Upper lobe of left lung (tissue), 6 donors: ENCODE results near the gene CPA1. TPM values are rescaled to one million over a fixed set of nuclear protein-coding genes. Genes with fewer than 3 reads are reported as not detected.
A peak's percentile ranks its signal among the peaks of the same experiment; 100 is the strongest.

Experiments
- ATAC-seq, 2 donors: fragments of 200-7000 bp; cut with Tn5 transposase; one replicate each; pipeline ENCODE4 v1.9.1; 2022; ENCODE audit warnings: mild to moderate bottlenecking in 2 of 2, moderate library complexity in 2 of 2; ENCODE audit not compliant: low FRiP score in 2 of 2
- DNase-seq, 2 donors: peaks; one replicate each; pipeline ENCODE4 v3.0.0-alpha.2; 2019 to 2020
- H3K27ac ChIP-seq, 4 donors: fragments of 200-600 bp; sonication (generic); one replicate each; pipeline ENCODE4 v1.5.1; 2016 to 2019
- H3K27me3 ChIP-seq, 4 donors: fragments of 200-600 bp; sonication (generic); one replicate each; pipeline ENCODE4 v1.5.1; 2017 to 2019
- H3K36me3 ChIP-seq, 4 donors: fragments of 200-600 bp; sonication (generic); one replicate each; pipeline ENCODE4 v1.5.1; 2016 to 2019
- H3K4me1 ChIP-seq, 4 donors: fragments of 200-600 bp; sonication (generic); one replicate each; pipeline ENCODE4 v1.5.1; 2018 to 2019
- H3K4me3 ChIP-seq, 4 donors: fragments of 200-600 bp; sonication (generic); one replicate each; pipeline ENCODE4 v1.5.1; 2017 to 2019; ENCODE audit warnings: mild to moderate bottlenecking in 2 of 4, moderate library complexity in 1 of 4
- H3K9me3 ChIP-seq, 4 donors: fragments of 200-600 bp; sonication (generic); one replicate each; pipeline ENCODE4 v1.5.1; 2018 to 2019
- EP300 ChIP-seq, 4 donors: sonication (generic); formaldehyde crosslinking; IDR thresholded peaks; one replicate each; pipeline ENCODE4 v1.5.1; 2017; ENCODE audit warnings: antibody characterized with exemption in 4 of 4, control low read depth in 2 of 4
- POLR2A ChIP-seq, 4 donors: fragments of 450-650 bp; IDR thresholded peaks; one replicate each; pipeline ENCODE4 v1.5.1; 2016 to 2017; ENCODE audit warnings: antibody characterized with exemption in 4 of 4, mild to moderate bottlenecking in 2 of 4
- POLR2AphosphoS5 ChIP-seq, 2 donors: sonication (generic); formaldehyde crosslinking; IDR thresholded peaks; one replicate each; pipeline ENCODE4 v1.5.1; 2017; ENCODE audit warnings: antibody characterized with exemption in 2 of 2
- WGBS, 2 donors: methylation state at CpG; one replicate each; pipeline ENCODE4 v1.1.5; 2017 to 2018; 5-methylcytosine and 5-hydroxymethylcytosine counted together
- total RNA-seq, 6 donors: library from RNA; depleted of rRNA in 4 of 6; stranded (reverse); fragments of >200 nt in 4 of 6; gene quantifications; one replicate each; pipeline versions ENCODE4 v1.1.0 to v1.2.1, GENCODE V29; 2016 to 2021
- TF ChIP-seq, protein P1 (sequence below), 6 experiments: fragments of 450-650 bp in 4 of 6; fragments of 200-600 bp in 2 of 6; sonication (generic) in 2 of 6; IDR thresholded peaks; one replicate each; pipeline ENCODE4 v1.5.1; 2016 to 2019; ENCODE audit warnings: antibody characterized with exemption in 6 of 6
- donor health status: DM: no; HTN: no; CAD: no; lungs with moderate emphysema.
- donor health status: DM: no; HTN: yes; CAD: no; lungs with severe emphysema.

Gene CPA1
- total RNA-seq, 6 donors from 2014 or later: 12.6 to 21.8 TPM; not detected in 4

DNA sequence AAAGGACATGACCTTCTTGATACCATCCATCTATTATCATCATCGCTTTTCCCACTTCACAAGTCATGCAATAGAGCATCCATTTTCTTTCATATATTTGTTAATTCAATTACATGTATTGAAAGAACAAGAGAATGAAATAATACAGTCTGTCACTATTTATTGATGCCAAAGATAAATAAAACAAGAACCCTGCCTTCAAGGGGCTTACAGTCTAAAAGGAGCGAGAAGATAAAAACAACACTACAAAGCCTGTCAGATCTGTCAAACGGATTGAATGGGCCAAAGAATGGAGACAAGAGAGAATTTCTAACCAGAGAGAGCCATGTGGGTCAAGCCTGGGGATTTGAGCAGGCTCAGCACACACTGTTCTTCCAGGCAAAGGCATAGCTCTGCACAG lies 19.8 kb upstream of the CPA1 start:
- H3K9me3 ChIP-seq: peaks cover 0 to 11% (median 10%) of the 10 kb centered on the region in 4 donors

DNA sequence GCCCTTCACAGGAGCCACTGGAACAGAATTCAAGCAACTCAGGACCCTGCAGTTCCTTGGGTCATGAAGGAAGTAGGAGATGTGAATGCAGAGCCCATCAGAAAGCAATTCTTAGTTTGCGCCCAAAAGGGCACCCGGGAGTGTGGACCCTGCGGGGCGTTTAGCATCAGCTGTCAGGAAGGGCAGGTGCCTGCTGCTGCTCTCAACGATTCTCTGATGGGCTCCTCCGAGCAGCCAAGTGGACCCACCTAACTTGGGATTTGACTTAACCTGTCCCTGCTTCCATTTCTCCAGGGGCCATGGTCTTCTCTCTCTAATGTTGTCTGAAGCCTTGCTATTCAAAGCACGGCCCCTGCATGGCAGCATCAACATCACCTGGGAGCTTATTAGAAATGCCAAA lies 18.6 kb upstream of the CPA1 start:
- ATAC-seq: no peak
- 92 to 93% methylated on average over 6 to 7 of the region's 7 CpGs for WGBS, 2 donors
- Histone ChIP-seq H3K27me3 (no peaks in the 10 kb centered on the region), H3K4me1 (no peaks in the 10 kb centered on the region), H3K36me3 (no peaks in the 10 kb centered on the region), H3K9me3 (peaks cover 0 to 11% (median 10%) of the 10 kb centered on the region in 4 donors), H3K4me3 (no peak overlapping the region), H3K27ac (no peak overlapping the region)
- TF ChIP-seq EP300 (IDR thresholded peaks at IDR 0.05): no peak
- no peak for TF ChIP-seq POLR2A (IDR thresholded peaks at IDR 0.05)
- TF ChIP-seq, protein P1, sequence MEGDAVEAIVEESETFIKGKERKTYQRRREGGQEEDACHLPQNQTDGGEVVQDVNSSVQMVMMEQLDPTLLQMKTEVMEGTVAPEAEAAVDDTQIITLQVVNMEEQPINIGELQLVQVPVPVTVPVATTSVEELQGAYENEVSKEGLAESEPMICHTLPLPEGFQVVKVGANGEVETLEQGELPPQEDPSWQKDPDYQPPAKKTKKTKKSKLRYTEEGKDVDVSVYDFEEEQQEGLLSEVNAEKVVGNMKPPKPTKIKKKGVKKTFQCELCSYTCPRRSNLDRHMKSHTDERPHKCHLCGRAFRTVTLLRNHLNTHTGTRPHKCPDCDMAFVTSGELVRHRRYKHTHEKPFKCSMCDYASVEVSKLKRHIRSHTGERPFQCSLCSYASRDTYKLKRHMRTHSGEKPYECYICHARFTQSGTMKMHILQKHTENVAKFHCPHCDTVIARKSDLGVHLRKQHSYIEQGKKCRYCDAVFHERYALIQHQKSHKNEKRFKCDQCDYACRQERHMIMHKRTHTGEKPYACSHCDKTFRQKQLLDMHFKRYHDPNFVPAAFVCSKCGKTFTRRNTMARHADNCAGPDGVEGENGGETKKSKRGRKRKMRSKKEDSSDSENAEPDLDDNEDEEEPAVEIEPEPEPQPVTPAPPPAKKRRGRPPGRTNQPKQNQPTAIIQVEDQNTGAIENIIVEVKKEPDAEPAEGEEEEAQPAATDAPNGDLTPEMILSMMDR (IDR thresholded peaks at IDR 0.05): no peak
- TF ChIP-seq POLR2AphosphoS5 (IDR thresholded peaks at IDR 0.05): no peak
- DNase-seq: no peak

More for the DNA sequence above, 19.8 kb upstream of the CPA1 start:
- no peak for TF ChIP-seq POLR2AphosphoS5 (IDR thresholded peaks at IDR 0.05)
- no peak for TF ChIP-seq POLR2A (IDR thresholded peaks at IDR 0.05)
- TF ChIP-seq, protein P1 (IDR thresholded peaks at IDR 0.05): no peak
- TF ChIP-seq EP300 (IDR thresholded peaks at IDR 0.05): no peak
- Histone ChIP-seq H3K27me3 (no peaks in the 10 kb centered on the region), H3K36me3 (no peaks in the 10 kb centered on the region), H3K4me3 (no peak overlapping the region), H3K27ac (no peak overlapping the region), H3K4me1 (peaks cover 0 to 6% (median 5%) of the 10 kb centered on the region in 4 donors)
- no peak for DNase-seq
- no peak for ATAC-seq
- WGBS, 2 donors: 93 to 95% methylated on average over 3 of the region's 3 CpGs

DNA sequence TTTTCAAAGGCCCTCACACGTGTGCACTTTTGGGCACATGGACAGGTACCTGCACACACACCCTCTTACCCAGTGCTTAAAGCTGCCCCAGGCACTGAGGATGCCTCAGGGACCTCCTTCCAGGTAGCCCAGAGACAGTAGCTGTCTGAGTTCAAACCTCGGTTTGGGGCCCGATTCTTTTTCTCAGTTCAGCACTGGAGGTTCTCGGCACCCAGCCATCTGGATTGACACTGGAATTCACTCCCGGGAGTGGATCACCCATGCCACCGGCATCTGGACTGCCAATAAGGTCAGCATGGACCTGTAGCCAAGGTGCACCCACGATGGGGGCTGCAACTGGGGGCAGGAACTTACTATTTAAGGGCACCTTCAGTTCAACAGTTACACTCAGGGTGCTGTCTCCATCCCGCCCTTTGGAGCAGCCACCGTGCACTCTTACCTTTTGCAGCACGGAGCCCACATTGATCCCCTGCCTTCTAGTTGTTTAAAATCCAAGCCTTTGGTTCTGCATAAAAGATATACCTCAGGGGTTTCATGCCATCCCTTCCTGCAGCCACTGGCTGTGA lies 18.0 kb upstream of the CPA1 start:
- no peak overlapping the region for H3K27ac ChIP-seq
- H3K4me1 ChIP-seq: no peaks in the 10 kb centered on the region
- no peak for DNase-seq
- H3K36me3 ChIP-seq: no peaks in the 10 kb centered on the region
- no peak overlapping the region for H3K4me3 ChIP-seq
- H3K27me3 ChIP-seq: no peaks in the 10 kb centered on the region
- no peak for ATAC-seq
- WGBS, 2 donors: 91% methylated on average over 7 to 10 of the region's 10 CpGs
- peaks cover 0 to 11% (median 10%) of the 10 kb centered on the region in 4 donors for H3K9me3 ChIP-seq
- TF ChIP-seq POLR2AphosphoS5 (IDR thresholded peaks at IDR 0.05) (no peak), POLR2A (IDR thresholded peaks at IDR 0.05) (no peak), EP300 (IDR thresholded peaks at IDR 0.05) (no peak)
- TF ChIP-seq, protein P1 (IDR thresholded peaks at IDR 0.05): no peak

DNA sequence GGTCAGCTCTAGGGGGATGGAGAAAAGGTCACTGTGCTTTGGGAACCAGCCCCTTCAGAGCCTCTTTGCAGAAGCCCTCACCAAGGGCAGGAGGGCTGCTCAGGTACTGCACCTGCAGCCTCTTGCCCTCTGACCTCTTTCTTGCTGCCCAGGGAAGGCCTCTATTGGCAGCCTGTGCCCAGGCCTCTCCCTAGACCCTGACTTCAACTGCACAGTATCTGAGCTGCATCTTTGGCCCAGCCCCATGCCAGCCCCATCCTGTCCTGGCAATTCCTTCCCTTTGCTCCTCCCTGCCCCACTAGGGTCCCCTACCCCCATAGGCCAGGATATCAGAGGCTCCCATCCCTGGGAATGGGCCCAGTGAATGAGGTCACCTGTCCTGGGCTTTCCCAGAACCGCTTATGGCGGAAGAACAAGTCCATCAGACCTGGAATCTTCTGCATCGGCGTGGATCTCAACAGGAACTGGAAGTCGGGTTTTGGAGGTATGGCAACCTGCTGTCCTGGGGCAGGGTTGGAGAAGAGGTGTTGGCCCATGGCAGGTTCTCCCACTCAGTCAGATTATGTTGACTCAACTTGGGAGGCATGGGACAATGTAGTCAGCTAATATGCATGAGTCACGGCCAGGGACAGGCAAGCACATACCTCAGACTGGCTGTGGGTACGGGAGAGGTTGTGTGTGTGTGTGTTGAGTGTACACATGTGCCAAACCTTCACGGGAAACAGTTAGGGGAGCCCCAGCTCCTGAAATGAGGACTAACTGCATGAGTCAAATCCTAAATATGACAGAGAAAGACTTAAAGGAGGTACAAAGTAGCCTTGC lies 17.1 kb upstream of the CPA1 start:
- H3K27ac ChIP-seq: no peak overlapping the region
- WGBS, 2 donors: 85 to 94% methylated on average over 8 of the region's 8 CpGs
- no peaks in the 10 kb centered on the region for H3K36me3 ChIP-seq
- H3K4me1 ChIP-seq: no peaks in the 10 kb centered on the region
- DNase-seq (no peak), ATAC-seq (peak in 1 of 2 donors; percentile 50)
- TF ChIP-seq POLR2A (IDR thresholded peaks at IDR 0.05) (no peak), POLR2AphosphoS5 (IDR thresholded peaks at IDR 0.05) (no peak), EP300 (IDR thresholded peaks at IDR 0.05) (no peak)
- TF ChIP-seq, protein P1 (IDR thresholded peaks at IDR 0.05): no peak
- no peaks in the 10 kb centered on the region for H3K27me3 ChIP-seq
- H3K4me3 ChIP-seq: no peak overlapping the region
- H3K9me3 ChIP-seq: peaks cover 0 to 11% (median 10%) of the 10 kb centered on the region in 4 donors
